BE2C (cell line): ENCODE measurements around the gene TEPSIN.
A peak's percentile ranks its signal among the peaks of the same experiment; 100 is the strongest.

ENCODE experiments used
- DNase-seq: peaks from one replicate; pipeline ENCODE4 v3.0.0-alpha.2; 2020
- H3K27me3 ChIP-seq: fragments of 250-450 bp; sonication (Bioruptor Pico); 2 replicates; pipeline ENCODE4 v1.5.1; 2020; ENCODE audit warnings: mild to moderate bottlenecking
- H3K36me3 ChIP-seq: fragments of 250-450 bp; sonication (Bioruptor Pico); 2 replicates; pipeline ENCODE4 v1.5.1; 2020; ENCODE audit warnings: mild to moderate bottlenecking
- H3K4me1 ChIP-seq: fragments of 250-450 bp; sonication (Bioruptor Pico); 2 replicates; pipeline ENCODE4 v1.5.1; 2020
- H3K4me3 ChIP-seq: 2 replicates; pipeline ENCODE4 v1.5.1; 2011; ENCODE audit warnings: low read depth, low read length
- H3K9me3 ChIP-seq: fragments of 250-450 bp; sonication (Bioruptor Pico); 2 replicates; pipeline ENCODE4 v1.5.1; 2020
- TF ChIP-seq, protein P1 (sequence below): IDR thresholded peaks from 2 replicates; pipeline ENCODE4 v1.5.1; 2012; ENCODE audit warnings: mild to moderate bottlenecking, low read depth, low read length

TEPSIN gene

GRCh38 chr17:81272616-81273015, 33.8 kb upstream of the TEPSIN start:
- H3K27me3 ChIP-seq, result no peaks in the 10 kb centered on the region
- H3K4me3 ChIP-seq, result no peak overlapping the region
- H3K9me3 ChIP-seq, result no peaks in the 10 kb centered on the region
- TF ChIP-seq, protein P1, sequence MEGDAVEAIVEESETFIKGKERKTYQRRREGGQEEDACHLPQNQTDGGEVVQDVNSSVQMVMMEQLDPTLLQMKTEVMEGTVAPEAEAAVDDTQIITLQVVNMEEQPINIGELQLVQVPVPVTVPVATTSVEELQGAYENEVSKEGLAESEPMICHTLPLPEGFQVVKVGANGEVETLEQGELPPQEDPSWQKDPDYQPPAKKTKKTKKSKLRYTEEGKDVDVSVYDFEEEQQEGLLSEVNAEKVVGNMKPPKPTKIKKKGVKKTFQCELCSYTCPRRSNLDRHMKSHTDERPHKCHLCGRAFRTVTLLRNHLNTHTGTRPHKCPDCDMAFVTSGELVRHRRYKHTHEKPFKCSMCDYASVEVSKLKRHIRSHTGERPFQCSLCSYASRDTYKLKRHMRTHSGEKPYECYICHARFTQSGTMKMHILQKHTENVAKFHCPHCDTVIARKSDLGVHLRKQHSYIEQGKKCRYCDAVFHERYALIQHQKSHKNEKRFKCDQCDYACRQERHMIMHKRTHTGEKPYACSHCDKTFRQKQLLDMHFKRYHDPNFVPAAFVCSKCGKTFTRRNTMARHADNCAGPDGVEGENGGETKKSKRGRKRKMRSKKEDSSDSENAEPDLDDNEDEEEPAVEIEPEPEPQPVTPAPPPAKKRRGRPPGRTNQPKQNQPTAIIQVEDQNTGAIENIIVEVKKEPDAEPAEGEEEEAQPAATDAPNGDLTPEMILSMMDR, result no peak
- peaks cover 6% of the 10 kb centered on the region; the same call in 1 of the 2 replicates for H3K36me3 ChIP-seq
- H3K4me1 ChIP-seq, result peaks cover 15% of the 10 kb centered on the region
- no peak for DNase-seq

DNA sequence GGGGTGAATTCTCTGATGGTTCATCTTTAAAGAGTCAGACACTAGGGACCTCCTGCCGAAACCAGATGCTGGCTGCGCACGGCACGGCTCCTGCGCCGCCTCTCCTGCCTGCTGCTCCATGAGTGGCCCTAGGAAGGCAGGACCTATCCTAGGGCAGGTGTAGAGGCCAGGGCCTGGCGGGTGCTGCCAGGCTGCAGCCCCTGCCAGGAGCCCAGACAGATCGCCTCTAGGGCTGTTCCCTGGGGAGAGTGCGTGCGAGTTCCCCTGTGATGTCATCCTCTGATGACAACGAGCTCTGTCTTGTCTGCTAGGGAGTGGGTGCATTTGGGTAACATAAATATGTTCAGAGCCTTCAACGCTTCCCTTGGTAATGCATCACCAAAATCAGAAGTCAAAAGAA, 32.4 kb upstream of the TEPSIN start:
- Histone ChIP-seq H3K27me3 (no peaks in the 10 kb centered on the region), H3K4me3 (no peak overlapping the region), H3K9me3 (no peaks in the 10 kb centered on the region), H3K36me3 (peaks cover 6% of the 10 kb centered on the region; the same call in 1 of the 2 replicates), H3K4me1 (peaks cover 5% of the 10 kb centered on the region)
- peak; percentile 71 for DNase-seq
- TF ChIP-seq, protein P1, result no peak

GRCh38 chr17:81270279-81270678, 31.4 kb upstream of the TEPSIN start:
- TF ChIP-seq, protein P1, result no peak
- Histone ChIP-seq H3K9me3 (no peaks in the 10 kb centered on the region), H3K4me3 (no peak overlapping the region), H3K27me3 (no peaks in the 10 kb centered on the region), H3K4me1 (peaks cover 5% of the 10 kb centered on the region), H3K36me3 (peaks cover 2% of the 10 kb centered on the region; the same call in 1 of the 2 replicates)
- no peak for DNase-seq

GRCh38 chr17:81267390-81268067, 28.7 kb upstream of the TEPSIN start:
- Histone ChIP-seq H3K9me3 (no peaks in the 10 kb centered on the region), H3K4me1 (peaks cover 5% of the 10 kb centered on the region), H3K36me3 (no peaks in the 10 kb centered on the region), H3K4me3 (no peak overlapping the region), H3K27me3 (no peaks in the 10 kb centered on the region)
- no peak for DNase-seq
- TF ChIP-seq, protein P1, result no peak

DNA sequence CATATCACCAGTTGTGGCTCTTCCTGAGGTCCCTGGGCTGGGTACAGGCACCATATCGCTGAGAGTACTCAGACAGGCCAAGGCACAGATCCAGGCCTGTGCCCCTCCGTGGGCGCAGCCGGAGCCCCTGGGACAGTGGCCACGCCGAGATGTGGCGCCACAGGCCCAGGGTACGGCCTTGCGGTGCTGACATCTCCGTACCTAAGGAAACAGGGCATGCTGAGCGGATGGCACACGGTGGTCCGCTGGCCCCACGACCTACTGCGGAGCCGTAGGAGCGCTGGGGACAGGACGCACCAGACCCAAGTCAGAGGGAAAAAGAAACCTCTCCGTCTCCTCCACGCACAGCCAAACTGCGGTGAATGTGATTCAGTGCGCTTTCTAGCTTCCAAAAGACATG, 26.7 kb upstream of the TEPSIN start:
- no peaks in the 10 kb centered on the region for H3K4me1 ChIP-seq
- H3K9me3 ChIP-seq, result no peaks in the 10 kb centered on the region
- no peak for DNase-seq
- no peaks in the 10 kb centered on the region for H3K36me3 ChIP-seq
- no peaks in the 10 kb centered on the region for H3K27me3 ChIP-seq
- TF ChIP-seq, protein P1, result no peak
- H3K4me3 ChIP-seq, result no peak overlapping the region

DNA sequence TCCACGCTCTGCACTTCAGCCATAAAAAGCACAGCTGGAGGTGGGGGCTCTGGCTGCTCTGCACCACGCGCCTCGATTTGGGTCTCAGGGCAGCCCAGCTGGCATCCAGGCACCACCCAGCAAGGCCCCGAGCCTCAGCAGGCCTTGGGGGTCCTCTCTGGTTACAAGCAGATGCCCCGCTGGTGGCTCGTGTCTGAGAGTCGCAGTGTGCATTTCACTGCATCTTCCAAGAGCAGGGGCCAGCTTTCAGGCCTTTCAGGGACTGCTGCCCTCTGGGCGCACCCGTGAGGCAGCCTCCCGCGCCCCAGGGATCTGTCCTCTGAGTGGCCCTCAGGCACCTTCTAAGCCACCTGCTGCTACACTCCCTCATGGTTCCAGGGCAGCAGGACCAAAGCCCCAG, 25.8 kb upstream of the TEPSIN start:
- Histone ChIP-seq H3K27me3 (no peaks in the 10 kb centered on the region), H3K4me1 (no peaks in the 10 kb centered on the region), H3K9me3 (no peaks in the 10 kb centered on the region), H3K4me3 (no peak overlapping the region), H3K36me3 (no peaks in the 10 kb centered on the region)
- TF ChIP-seq, protein P1, result no peak
- no peak for DNase-seq
